ENCODE data around the gene RSPO3.

- TF ChIP-seq CTCF (IDR thresholded peaks at IDR 0.05; ENCODE audit: low read depth, low read length, poor library complexity, severe bottlenecking) = no peak
- TF ChIP-seq EZH2phosphoT487 (IDR thresholded peaks at IDR 0.05; ENCODE audit: borderline replicate concordance, low read length) = no peak
Measured at GRCh38 chr6:127090051-127090450, 28.4 kb upstream of the RSPO3 start.

Data from DOHH2 (cell line).